Activated T-helper 2 cell treated with anti-CD3 and anti-CD28 coated beads, Interferon-gamma antibody, Interleukin-2, Interleukin-4, amounts not matched to agents 10 μg/mL and 5 μg/mL and 100 μg/mL, durations not matched to agents 14 hours and 24 hours and 36 hours (primary cell): ENCODE measurements around the gene BRCA1. TPM values are rescaled to one million over a fixed set of nuclear protein-coding genes. Genes with fewer than 3 reads are reported as not detected.

ENCODE experiments used
- total RNA-seq: library from RNA; stranded (reverse); gene quantifications from 2 replicates; pipeline ENCODE4 v1.2.3, GENCODE V29; 2022

BRCA1 gene
- total RNA-seq, 1 donor from 2014 or later = 68.3 TPM

Other genes starting within 250 kb of the BRCA1 start
- not detected in 2 replicates for gene G6PC1, start 224.6 kb downstream of the BRCA1 start, total RNA-seq
- 62.3 and 75.3 TPM in 2 replicates for gene AARSD1, start 160.9 kb downstream of the BRCA1 start, total RNA-seq
- 1.9 and 2.1 TPM in 2 replicates for gene PTGES3L, start 145.3 kb downstream of the BRCA1 start, total RNA-seq
- 18.7 and 19.9 TPM in 2 replicates for gene RUNDC1, start 144.8 kb downstream of the BRCA1 start, total RNA-seq
- gene RPL27, start 126.9 kb downstream of the BRCA1 start, total RNA-seq = 1,137 and 1,172 TPM in 2 replicates
- 49.1 and 51.2 TPM in 2 replicates for gene IFI35, start 118.6 kb downstream of the BRCA1 start, total RNA-seq
- gene VAT1, start 103.0 kb downstream of the BRCA1 start, total RNA-seq = 18.6 and 21.7 TPM in 2 replicates
- 0.05 TPM in 1 of 2 replicates, not detected in the other for gene RND2, start 100.1 kb downstream of the BRCA1 start, total RNA-seq
- 49.1 and 50.8 TPM in 2 replicates for gene NBR1, start 45.9 kb upstream of the BRCA1 start, total RNA-seq
- 18.5 and 22.0 TPM in 2 replicates for gene TMEM106A, start 86.5 kb upstream of the BRCA1 start, total RNA-seq
- not detected in 2 replicates for gene CCDC200, start 103.3 kb upstream of the BRCA1 start, total RNA-seq
- 5,483 and 5,636 TPM in 2 replicates for gene RNU2-1, start 108.6 kb upstream of the BRCA1 start, total RNA-seq